HepG2 (cell line): Measurements from ENCODE around the gene SLC25A1. TPM values are rescaled to one million over a fixed set of nuclear protein-coding genes. Genes with fewer than 3 reads are reported as not detected.

ENCODE experiments used
- ATAC-seq: fragments of 200-7000 bp; cut with Tn5 transposase; 3 replicates; pipeline ENCODE4 v1.9.1; 2020; ENCODE audit warnings: mild to moderate bottlenecking, moderate library complexity
- BruUV-seq: library from RNA; stranded (reverse); fragments of 400-500 nt; replicated peaks from 2 replicates; lab custom pipeline; 2021; lab: Mats Ljungman, UMichigan
- CTCF ChIA-PET: fragments of 300-600 bp; formaldehyde crosslinking; extraction: SDS; loops from one replicate; lab custom pipeline; 2021; ENCODE audit warnings: low total read pairs, inconsistent platforms, low intra/inter-chr PET ratio; lab: Yijun Ruan, JAX
- POLR2A ChIA-PET: fragments of 350-600 bp; sonication (Branson Sonifier 250); formaldehyde crosslinking; loops from one replicate; lab custom pipeline; 2020; ENCODE audit warnings: antibody characterized with exemption, inconsistent platforms; lab: Yijun Ruan, JAX
- DNase-seq: peaks from one replicate; pipeline ENCODE4 v3.0.0-alpha.2; 2015; ENCODE audit warnings: low spot score
- FAIRE-seq: peaks from 3 replicates; lab custom pipeline; 2011; peaks lifted over from hg19 to GRCh38; lab: Jason Lieb, UNC
- H2AFZ ChIP-seq: one replicate; pipeline ENCODE4 v1.6.1; 2011; ENCODE audit warnings: low read length, inconsistent platforms
- H3K27ac ChIP-seq: fragments of 300-600 bp; 3 replicates; pipeline ENCODE4 v1.8.0; 2011; ENCODE audit warnings: mixed run types, mild to moderate bottlenecking, mixed read lengths, low read length, inconsistent platforms; ENCODE audit not compliant: insufficient read depth; ENCODE audit errors: extremely low read length
- H3K27me3 ChIP-seq, 2 experiments: fragments of 200-600 bp in 1 of 2; 2 replicates in 1 of 2; 3 replicates in 1 of 2; pipeline versions ENCODE4 v1.6.0 to v1.8.0; 2011; ENCODE audit warnings: low read length in 2 of 2, mild to moderate bottlenecking in 2 of 2, moderate library complexity in 2 of 2, inconsistent platforms in 1 of 2; ENCODE audit not compliant: insufficient read depth in 2 of 2, control insufficient read depth in 1 of 2
- H3K36me3 ChIP-seq, 2 experiments: fragments of 200-600 bp in 1 of 2; replicated peaks in 1 of 2; 2 replicates in 1 of 2; 3 replicates in 1 of 2; pipeline versions ENCODE4 v1.5.1 to v1.8.0; 2011; ENCODE audit warnings: low read length in 2 of 2, inconsistent platforms in 1 of 2; ENCODE audit not compliant: insufficient read depth in 2 of 2, control insufficient read depth in 1 of 2
- H3K4me1 ChIP-seq: 2 replicates; pipeline ENCODE4 v1.5.1; 2012; ENCODE audit warnings: low read length, inconsistent platforms; ENCODE audit not compliant: insufficient read depth
- H3K4me2 ChIP-seq: 2 replicates; pipeline ENCODE4 v1.6.0; 2011; ENCODE audit warnings: low read depth, low read length, inconsistent platforms
- H3K4me3 ChIP-seq, 3 experiments: fragments of 200-600 bp in 1 of 3; sonication (generic), shearing (Covaris generic) in 1 of 3; replicated peaks in 1 of 3; 2 replicates each; pipeline ENCODE4 v1.5.1; 2011 to 2016; ENCODE audit warnings: low read length in 3 of 3, inconsistent platforms in 2 of 3, low read depth in 2 of 3, mild to moderate bottlenecking in 2 of 3, control low read depth in 1 of 3, mixed read lengths in 1 of 3; ENCODE audit not compliant: insufficient read depth in 1 of 3
- H3K79me2 ChIP-seq: one replicate; pipeline ENCODE4 v1.6.1; 2011; ENCODE audit warnings: low read length, inconsistent platforms; ENCODE audit not compliant: insufficient read depth
- H3K9ac ChIP-seq: 2 replicates; pipeline ENCODE4 v1.6.0; 2011; ENCODE audit warnings: mild to moderate bottlenecking, low read depth, low read length, inconsistent platforms; ENCODE audit not compliant: insufficient read depth
- H3K9me3 ChIP-seq: 2 replicates; pipeline ENCODE4 v1.5.1; 2012; ENCODE audit warnings: mild to moderate bottlenecking, low read length
- H4K20me1 ChIP-seq: 2 replicates; pipeline ENCODE4 v1.6.0; 2011; ENCODE audit warnings: inconsistent platforms, mild to moderate bottlenecking, low read length, moderate library complexity; ENCODE audit not compliant: insufficient read depth
- CENPT ChIP-seq: sonication (generic); formaldehyde crosslinking; IDR thresholded peaks from 2 replicates; pipeline ENCODE4 v1.8.0; 2022; ENCODE audit warnings: low read depth, mild to moderate bottlenecking, moderate library complexity, missing genetic modification reagents
- HDAC1 ChIP-seq: sonication (generic); formaldehyde crosslinking; IDR thresholded peaks from 2 replicates; pipeline ENCODE4 v1.5.1; 2020; ENCODE audit warnings: mild to moderate bottlenecking, missing genetic modification reagents
- HIVEP1 ChIP-seq: sonication (generic); formaldehyde crosslinking; IDR thresholded peaks from 2 replicates; pipeline ENCODE4 v1.4.0; 2020; ENCODE audit warnings: mild to moderate bottlenecking, missing genetic modification reagents
- KDM6A ChIP-seq: IDR thresholded peaks from 2 replicates; pipeline ENCODE4 v1.6.1; 2016; ENCODE audit warnings: low read depth
- MED13 ChIP-seq: sonication (generic); formaldehyde crosslinking; IDR thresholded peaks from 2 replicates; pipeline ENCODE4 v1.5.0; 2020; ENCODE audit warnings: missing genetic modification reagents
- NAIF1 ChIP-seq: sonication (generic); formaldehyde crosslinking; IDR thresholded peaks from 2 replicates; pipeline ENCODE4 v1.5.0; 2020; ENCODE audit warnings: mild to moderate bottlenecking, missing genetic modification reagents, borderline replicate concordance
- NCOR1 ChIP-seq: fragments of 200-600 bp; sonication (generic); IDR thresholded peaks from 2 replicates; pipeline ENCODE4 v1.7.0; 2017; ENCODE audit warnings: antibody characterized with exemption, low read length, borderline replicate concordance
- NR2F2 ChIP-seq: IDR thresholded peaks from 2 replicates; pipeline ENCODE4 v1.6.1; 2012; ENCODE audit warnings: low read depth, inconsistent platforms, borderline replicate concordance
- RNF219 ChIP-seq: sonication (generic); formaldehyde crosslinking; IDR thresholded peaks from 2 replicates; pipeline ENCODE4 v1.5.0; 2020; ENCODE audit warnings: mild to moderate bottlenecking, missing genetic modification reagents
- SNAPC5 ChIP-seq: sonication (generic); formaldehyde crosslinking; IDR thresholded peaks from 2 replicates; pipeline ENCODE4 v1.8.1; 2023; ENCODE audit warnings: mild to moderate bottlenecking, missing genetic modification reagents, borderline replicate concordance
- UBTF ChIP-seq: sonication (generic); formaldehyde crosslinking; IDR thresholded peaks from 2 replicates; pipeline ENCODE4 v1.4.0; 2020; ENCODE audit warnings: mild to moderate bottlenecking, missing genetic modification reagents
- ZKSCAN5 ChIP-seq: sonication (generic); formaldehyde crosslinking; IDR thresholded peaks from 2 replicates; pipeline ENCODE4 v1.5.1; 2020; ENCODE audit warnings: mild to moderate bottlenecking, missing genetic modification reagents
- ZNF235 ChIP-seq: sonication (generic); formaldehyde crosslinking; IDR thresholded peaks from 2 replicates; pipeline ENCODE4 v1.8.1; 2023; ENCODE audit warnings: mild to moderate bottlenecking, missing genetic modification reagents, borderline replicate concordance
- ZNF264 ChIP-seq: sonication (generic); formaldehyde crosslinking; IDR thresholded peaks from 2 replicates; pipeline ENCODE4 v1.4.0; 2020; ENCODE audit warnings: missing genetic modification reagents
- WGBS: methylation state at CpG from one replicate; pipeline ENCODE4 v1.1.6; 2017; ENCODE audit warnings: low lambda C conversion rate; 5-methylcytosine and 5-hydroxymethylcytosine counted together
- in situ Hi-C: cut with HindIII; loops from 2 replicates; pipeline ENCODE4 v1.10.0; 2017; ENCODE audit warnings: low pct_unique_long_range_greater_than_20kb; ENCODE audit not compliant: extremely low pct_ligation_motif_present
- intact Hi-C: fragments of 100-400 bp; cut with micrococcal nuclease; formaldehyde crosslinking; loops from one replicate; pipeline ENCODE4 v1.10.0; 2022; ENCODE audit not compliant: unreplicated experiment
- polyA plus RNA-seq, 8 experiments: library from polyadenylated mRNA; depleted of rRNA in 3 of 8; stranded (reverse) in 7 of 8; unstranded in 1 of 8; fragments of >200 nt; fragmentation: Illumina TruSeq in 4 of 8; extraction: Trizol in 4 of 8; gene quantifications; 2 replicates each; pipeline versions ENCODE4 v1.2.1 to v1.2.3, GENCODE V29; 2011 to 2016; ENCODE audit warnings: low read depth in 4 of 8, missing spikeins in 1 of 8, mixed read lengths in 1 of 8; ENCODE audit not compliant: insufficient read depth in 1 of 8
- total RNA-seq, 5 experiments: library from RNA; depleted of rRNA; stranded (reverse); fragments of >200 nt; fragmentation: Illumina TruSeq; extraction: Trizol; gene quantifications; 2 replicates each; pipeline ENCODE4 v1.2.3, GENCODE V29; 2016; ENCODE audit warnings: low read depth in 1 of 5

SLC25A1 gene
- total and polyA plus RNA-seq, 2 of the 13 experiments (the other 11 are each of a cell fraction or from before 2014, with no cell fraction given), result 49.4 to 161 TPM

- no peak for TF ChIP-seq RNF219 (CRISPR knock-in tag)
These were observed 27.0 kb downstream of the SLC25A1 start (continued) for GRCh38 chr22:19151329-19152191.

- no TSS peak for BruUV-seq
- in situ Hi-C loops, result no loop called here
- POLR2A ChIA-PET, result no interaction called here
These were observed 27.8 kb downstream of the SLC25A1 start for GRCh38 chr22:19150482-19151328.

More at GRCh38 chr22:19150482-19151328, 27.8 kb downstream of the SLC25A1 start:
- DNase-seq (no peak), ATAC-seq (no peak), FAIRE-seq (no peak)
- Histone ChIP-seq H3K4me1 (peaks cover 6% of the 10 kb centered on the region; the same call in 1 of the 2 replicates), H3K27ac (no peak overlapping the region), H3K9me3 (no peaks in the 10 kb centered on the region), H3K9ac (no peak overlapping the region), H3K27me3 (peaks cover 7 to 63% of the 10 kb centered on the region in 2 experiments; a peak in 4 of 5 replicates), H3K36me3 (no peaks in the 10 kb centered on the region), H4K20me1 (no peaks in the 10 kb centered on the region), H3K4me2 (no peak overlapping the region), H3K4me3 (no peak overlapping the region), H2AFZ (no peak overlapping the region), H3K79me2 (no peaks in the 10 kb centered on the region)
- intact Hi-C loops, result no loop called here
- WGBS, result 62% methylated on average over 22 of the region's 68 CpGs
- CTCF ChIA-PET, result no interaction called here
- no peak for TF ChIP-seq ZKSCAN5 (CRISPR knock-in tag)
- no peak for TF ChIP-seq SNAPC5 (CRISPR knock-in tag)
- no peak for TF ChIP-seq NAIF1 (CRISPR knock-in tag)
- TF ChIP-seq KDM6A (CRISPR knock-in tag), result no peak
- TF ChIP-seq NR2F2, result no peak
- TF ChIP-seq HDAC1, result no peak
- TF ChIP-seq UBTF (CRISPR knock-in tag), result no peak
- no peak for TF ChIP-seq HIVEP1 (CRISPR knock-in tag)
- no peak for TF ChIP-seq ZNF235 (CRISPR knock-in tag)
- no peak for TF ChIP-seq CENPT
- TF ChIP-seq ZNF264 (CRISPR knock-in tag), result no peak
- no peak for TF ChIP-seq MED13 (CRISPR knock-in tag)
- TF ChIP-seq NCOR1, result no peak
